GM21619 (cell line): ENCODE data around the gene SPATA31E1.

ENCODE experiments used
- ATAC-seq: cut with Tn5 transposase; IDR thresholded peaks from one replicate; pipeline ENCODE4 v1.9.1; 2021; ENCODE audit not compliant: unreplicated experiment

The SPATA31E1 gene

DNA sequence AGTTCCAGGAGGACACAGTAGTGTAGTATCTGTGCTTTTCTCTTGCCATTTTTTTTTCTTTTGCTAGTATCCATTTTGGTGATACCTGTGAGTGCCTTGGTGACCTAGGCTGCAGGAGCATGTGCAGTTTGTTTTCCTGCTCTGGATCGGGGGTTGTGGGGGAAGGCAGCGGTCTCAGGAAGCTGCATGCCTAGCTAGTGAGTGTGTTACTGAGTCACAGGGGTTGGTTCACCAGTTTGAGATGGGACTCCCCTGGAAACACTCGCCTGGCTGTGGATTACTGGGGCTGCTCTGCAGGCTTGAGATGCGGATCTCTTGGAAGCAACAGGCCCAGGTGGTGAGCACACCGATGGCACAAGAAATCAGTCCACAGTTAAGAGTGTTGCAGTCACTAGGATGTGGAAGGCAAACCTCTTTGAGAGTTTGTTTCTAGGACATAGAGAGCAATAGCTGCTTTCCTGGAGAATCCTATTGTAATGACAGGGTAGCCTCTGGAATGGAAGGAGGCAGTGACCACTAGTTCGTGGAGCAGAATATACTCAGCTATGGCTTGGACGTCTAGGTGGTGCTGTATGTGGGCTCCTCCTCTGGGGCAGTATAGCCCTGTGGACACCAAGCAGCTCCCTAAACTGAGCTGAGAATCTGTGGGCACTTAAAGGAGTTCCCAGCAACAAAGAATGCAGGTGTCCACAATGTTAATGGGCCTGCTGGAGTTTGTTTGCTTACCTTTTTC, 20.0 kb upstream of the SPATA31E1 start:
- no peak for ATAC-seq

- ATAC-seq = no peak
These were observed 18.7 kb upstream of the SPATA31E1 start for GRCh38 chr9:87863882-87864465.

- ATAC-seq = no peak
These were observed 17.8 kb upstream of the SPATA31E1 start for GRCh38 chr9:87864915-87865314.

DNA sequence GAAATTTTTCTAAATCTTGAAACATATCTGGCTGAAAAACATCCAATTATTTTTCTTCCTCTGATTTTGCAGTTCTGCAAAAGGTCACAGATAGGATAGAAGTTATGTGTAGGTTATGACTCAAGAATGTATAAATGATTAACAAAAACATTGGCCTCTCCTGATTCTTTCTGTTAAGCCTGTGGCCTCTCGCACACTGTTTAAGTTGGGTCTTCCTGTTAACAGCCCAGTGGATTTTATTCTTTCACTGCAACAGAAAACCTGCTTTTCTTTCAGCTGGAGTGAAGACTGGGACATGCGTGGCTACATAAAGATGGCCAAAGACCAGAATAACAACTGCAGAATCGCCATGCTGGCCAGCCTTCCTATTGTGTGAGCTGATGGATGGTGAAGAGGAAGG, 17.1 kb upstream of the SPATA31E1 start:
- ATAC-seq = no peak

DNA sequence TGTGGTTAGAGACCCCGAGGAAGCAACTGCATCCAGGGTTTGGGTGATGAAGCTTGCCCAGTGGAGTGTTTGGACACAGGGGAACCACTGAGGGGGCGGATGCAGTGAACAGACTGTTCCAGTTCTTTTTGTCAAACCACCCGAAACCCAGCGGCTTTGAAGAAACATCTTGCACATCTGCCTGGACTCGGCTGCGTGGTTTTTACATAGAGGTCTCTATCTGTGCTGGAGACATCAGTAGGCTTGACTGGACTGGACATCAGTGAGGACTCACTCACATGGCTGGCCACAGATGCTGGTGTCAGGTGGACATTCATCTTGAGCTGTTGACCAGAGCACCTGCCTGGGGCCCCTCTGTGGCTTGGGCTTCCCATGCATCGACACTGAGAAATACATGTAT, 15.3 kb upstream of the SPATA31E1 start:
- ATAC-seq = no peak

DNA sequence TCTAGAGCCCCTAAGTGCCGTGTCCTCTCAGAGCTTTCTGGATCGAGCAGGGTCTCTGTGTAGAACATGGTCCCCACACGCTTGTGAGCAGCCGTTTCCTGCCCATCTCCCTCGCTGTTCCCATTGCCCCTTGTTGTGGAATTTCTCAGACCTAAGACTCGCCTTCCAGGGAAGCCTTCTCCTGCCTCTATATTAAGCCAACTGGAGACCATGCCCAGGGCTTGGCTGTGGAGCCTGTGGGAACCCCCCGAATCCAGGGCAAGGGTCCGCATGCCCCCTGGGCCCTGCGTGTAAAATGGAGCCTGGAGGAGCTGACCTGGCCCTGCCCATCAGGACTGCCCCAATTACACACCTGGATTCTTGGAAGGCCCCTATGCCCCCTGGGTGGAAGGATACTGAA, 14.5 kb upstream of the SPATA31E1 start:
- no peak for ATAC-seq

DNA sequence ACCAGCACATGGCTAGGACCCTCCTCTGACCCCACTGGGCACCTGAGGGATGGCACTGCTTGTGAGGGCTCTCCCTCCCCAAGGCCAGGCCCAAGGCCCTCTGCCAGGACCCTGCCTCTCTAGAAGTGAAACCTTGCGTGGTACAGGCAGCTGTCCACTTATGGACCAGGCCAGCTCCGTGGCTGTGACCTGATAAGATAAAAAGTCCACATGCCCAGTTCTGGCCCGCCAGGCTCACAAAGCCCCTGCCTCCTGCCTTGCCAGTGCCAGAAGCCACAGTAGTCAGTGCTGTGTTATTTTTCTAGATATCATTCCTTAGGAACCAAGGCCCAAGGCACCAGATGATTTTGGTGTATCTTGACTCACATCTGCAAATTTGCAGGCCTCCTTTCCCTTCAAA, 14.0 kb upstream of the SPATA31E1 start:
- ATAC-seq = no peak

GRCh38 chr9:87869082-87869481, 13.6 kb upstream of the SPATA31E1 start:
- no peak for ATAC-seq

- ATAC-seq = no peak
These were observed 11.1 kb upstream of the SPATA31E1 start for GRCh38 chr9:87871425-87872078.

DNA sequence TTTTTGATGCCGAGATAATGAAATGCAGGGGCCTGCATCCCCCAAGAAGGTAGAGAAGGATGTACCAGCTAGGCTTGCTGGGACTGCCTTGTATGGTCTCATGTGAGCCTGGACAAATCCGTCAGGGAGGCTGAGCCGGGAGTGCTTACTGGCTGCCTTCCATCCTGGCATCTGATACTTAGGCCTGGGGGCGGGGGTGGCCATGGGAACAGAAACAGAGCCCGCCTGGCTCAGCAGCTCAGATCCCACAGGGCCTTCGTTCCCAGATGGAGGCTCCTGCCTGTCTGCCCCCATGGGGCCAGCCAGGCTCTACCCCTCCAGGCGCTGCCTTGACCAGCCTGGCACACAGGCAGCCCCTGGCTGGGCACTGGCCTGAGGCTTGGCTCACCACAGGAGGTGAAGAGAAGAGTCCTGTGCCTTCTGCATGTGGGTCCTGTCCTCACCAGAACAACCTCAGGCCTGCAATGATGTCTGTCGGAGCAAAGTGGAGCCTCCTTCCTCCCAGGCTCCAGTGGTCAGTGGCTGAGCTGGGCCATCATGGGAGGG, 10.5 kb upstream of the SPATA31E1 start:
- no peak for ATAC-seq

GRCh38 chr9:87873607-87874303, 8.9 kb upstream of the SPATA31E1 start:
- no peak for ATAC-seq

- ATAC-seq = no peak
These were observed 8.4 kb upstream of the SPATA31E1 start for GRCh38 chr9:87874304-87874623.

- no peak for ATAC-seq
These were observed 7.6 kb upstream of the SPATA31E1 start for GRCh38 chr9:87875060-87875459.

GRCh38 chr9:87875831-87876545, 6.7 kb upstream of the SPATA31E1 start:
- ATAC-seq = no peak

DNA sequence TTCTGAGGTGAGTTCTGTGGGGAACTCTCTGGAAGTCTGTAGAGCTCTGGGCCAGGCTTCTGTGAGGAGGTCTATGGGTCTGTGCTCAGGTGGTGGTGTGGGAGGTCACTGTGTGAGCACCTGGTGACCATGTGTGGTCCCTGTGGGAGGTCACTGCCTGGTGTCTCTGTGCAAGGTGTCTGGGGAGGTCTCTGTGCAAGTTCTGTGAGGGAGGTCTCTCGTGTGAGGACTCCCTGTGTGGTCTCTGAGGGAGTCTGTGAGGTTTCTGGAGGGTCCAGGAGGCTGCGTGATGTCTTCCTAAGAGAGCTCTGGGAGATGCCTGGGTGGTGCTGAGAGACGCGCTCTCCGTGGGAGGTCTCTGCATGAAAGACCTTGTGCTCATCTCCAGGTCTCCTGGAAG, 6.0 kb upstream of the SPATA31E1 start:
- ATAC-seq = no peak

- ATAC-seq = no peak
These were observed 3.6 kb upstream of the SPATA31E1 start for GRCh38 chr9:87878989-87879511.

DNA sequence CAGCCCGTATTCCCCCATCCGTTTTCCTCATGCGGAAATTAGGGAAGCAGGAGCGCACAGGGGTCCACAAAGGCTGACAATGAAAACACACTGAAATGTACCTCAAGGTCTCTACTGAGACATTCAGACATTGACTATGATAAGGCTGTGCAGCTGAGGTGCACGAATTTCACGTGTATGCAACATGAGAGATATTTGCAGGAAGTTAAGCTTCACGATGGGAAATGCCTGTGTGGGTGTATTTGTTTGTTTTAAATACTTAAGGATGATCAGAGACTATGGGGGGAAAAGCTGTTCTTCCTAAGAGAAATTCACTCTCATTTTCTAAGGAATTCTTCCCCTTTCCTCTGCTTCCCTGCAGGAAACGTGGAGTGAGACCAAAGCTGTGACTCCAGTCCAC, 2.6 kb upstream of the SPATA31E1 start:
- ATAC-seq = no peak

GRCh38 chr9:87880683-87881082, 2.0 kb upstream of the SPATA31E1 start:
- no peak for ATAC-seq

- ATAC-seq = no peak
These were observed 597 bp downstream of the SPATA31E1 start for GRCh38 chr9:87883274-87883673.

DNA sequence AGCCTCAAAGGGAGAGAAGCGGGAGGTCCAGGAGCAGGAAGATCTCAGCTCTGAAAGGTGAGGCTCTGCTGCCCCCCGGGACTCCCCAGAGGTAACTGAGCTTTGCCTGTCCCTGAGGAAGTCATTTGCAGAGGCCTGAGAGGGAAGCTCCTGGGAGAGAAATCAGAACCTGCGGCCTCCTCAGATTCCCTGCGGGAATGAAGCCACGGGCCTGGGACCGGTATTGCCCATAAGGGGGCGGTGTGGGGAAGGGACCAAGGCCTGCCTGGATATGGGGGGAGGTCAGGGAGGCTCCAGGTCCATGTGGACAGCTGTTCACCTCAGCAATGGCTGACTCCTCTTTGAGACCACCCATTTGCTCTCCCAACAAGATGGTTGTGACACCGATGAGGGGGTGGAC, 1.3 kb downstream of the SPATA31E1 start:
- ATAC-seq = no peak
